Cardiac septum (tissue), 1 donor: ENCODE data around the gene MYD88. TPM values are rescaled to one million over a fixed set of nuclear protein-coding genes. Genes with fewer than 3 reads are reported as not detected.

ENCODE experiments used
- DNase-seq: peaks from one replicate; pipeline ENCODE4 v3.0.0-alpha.2; 2020; ENCODE audit warnings: low spot score
- intact Hi-C: fragments of 100-400 bp; cut with DNase I; formaldehyde crosslinking; loops from one replicate; pipeline ENCODE4 v1.14.0; 2022
- total RNA-seq: library from RNA; stranded (reverse); fragmentation: NEBNext Ultra II Directional; extraction: Animal tissue kit (Norgen Biotek cat#: 25700); gene quantifications from one replicate; pipeline ENCODE4 v1.2.1, GENCODE V29; 2021
- donor health status: DM: no; HTN: no; CAD: no.

The MYD88 gene
- total RNA-seq, 1 donor from 2014 or later = 8.5 TPM

- DNase-seq = no peak
- intact Hi-C loops = no loop called here
These were observed 52.0 kb downstream of the MYD88 start for GRCh38 chr3:38190481-38190881.

Other genes starting within 250 kb of the MYD88 start
- 2.6 TPM for gene VILL, start 147.9 kb upstream of the MYD88 start, total RNA-seq
- gene PLCD1, start 109.0 kb upstream of the MYD88 start, total RNA-seq = 10.1 TPM
- gene DLEC1, start 99.5 kb upstream of the MYD88 start, total RNA-seq = 0.22 TPM
- 86.8 TPM for gene ACAA1, start 1.5 kb upstream of the MYD88 start, total RNA-seq
- 30.6 TPM for gene OXSR1, start 26.9 kb downstream of the MYD88 start, total RNA-seq
- 0.22 TPM for gene SLC22A13, start 127.2 kb downstream of the MYD88 start, total RNA-seq
- gene SLC22A14, start 143.6 kb downstream of the MYD88 start, total RNA-seq = 0.24 TPM
- 0.46 TPM for gene XYLB, start 208.1 kb downstream of the MYD88 start, total RNA-seq